Measurements from ENCODE around the gene MYO18A. TPM values are rescaled to one million over a fixed set of nuclear protein-coding genes. Genes with fewer than 3 reads are reported as not detected.

Gene MYO18A
- total and polyA plus RNA-seq, 11 donors, result 83.5 to 340 (median 300) TPM

GRCh38 chr17:29115435-29115834 is 64.8 kb downstream of the MYO18A start:
- Histone ChIP-seq H3K9me3 (no peaks in the 10 kb centered on the region), H3K4me3 (no peak overlapping the region), H3K27ac (no peak overlapping the region), H3K36me3 (peaks cover 0 to 90% (median 73%) of the 10 kb centered on the region in 9 donors), H3K27me3 (no peaks in the 10 kb centered on the region), H3K4me1 (peaks cover 15 to 49% (median 29%) of the 10 kb centered on the region in 12 donors)
- intact Hi-C loops (cut with DNase I), result loop anchor here in 2 of 10 donors (2.0 to 5.0 kb wide), 2 partner anchors 151 to 388 kb away; partner anchors contain the start of genes NEK8 (in 1 of the 2) and TLCD1 (in 1 of the 2)
- 88 to 92% (median 90%) methylated on average over 7 to 9 of the region's 9 CpGs for WGBS, 4 donors
- ATAC-seq (no peak), DNase-seq (no peak)
- TF ChIP-seq POLR2A (IDR thresholded peaks at IDR 0.05) (no peak), CTCF (IDR thresholded peaks at IDR 0.05) (no peak)

DNA sequence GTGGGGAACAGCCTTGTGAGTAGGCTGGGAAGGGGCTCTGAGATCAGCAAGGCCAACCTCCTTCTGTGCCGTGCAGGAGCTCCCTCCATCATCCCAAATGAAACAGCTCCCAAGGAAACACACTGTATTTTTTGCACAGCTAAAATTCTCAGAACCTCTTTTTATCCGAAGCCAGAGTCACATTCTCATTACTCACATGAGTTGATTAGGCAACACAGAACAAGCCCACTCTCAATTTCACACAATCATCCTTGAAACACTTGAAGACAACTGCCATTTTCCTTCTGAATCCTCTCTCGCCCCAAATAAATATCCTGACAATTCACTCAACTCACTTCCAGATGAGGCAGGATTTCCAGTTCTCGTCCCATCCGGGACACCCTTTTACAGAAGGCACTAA is 66.1 kb downstream of the MYO18A start:
- WGBS, 4 donors, result 83 to 90% (median 87%) methylated on average over 5 of the region's 5 CpGs
- ATAC-seq (no peak), DNase-seq (no peak)
- Histone ChIP-seq H3K4me1 (peaks cover 15 to 49% (median 29%) of the 10 kb centered on the region in 12 donors), H3K27ac (no peak overlapping the region), H3K9me3 (no peaks in the 10 kb centered on the region), H3K36me3 (peaks cover 0 to 90% (median 73%) of the 10 kb centered on the region in 9 donors), H3K4me3 (no peak overlapping the region), H3K27me3 (no peaks in the 10 kb centered on the region)
- intact Hi-C loops (cut with DNase I), result loop anchor here in 2 of 10 donors (2.0 to 5.0 kb wide), 2 partner anchors 37 to 149 kb away; no protein-coding TSS in a partner anchor
- TF ChIP-seq CTCF (IDR thresholded peaks at IDR 0.05), result no peak

DNA sequence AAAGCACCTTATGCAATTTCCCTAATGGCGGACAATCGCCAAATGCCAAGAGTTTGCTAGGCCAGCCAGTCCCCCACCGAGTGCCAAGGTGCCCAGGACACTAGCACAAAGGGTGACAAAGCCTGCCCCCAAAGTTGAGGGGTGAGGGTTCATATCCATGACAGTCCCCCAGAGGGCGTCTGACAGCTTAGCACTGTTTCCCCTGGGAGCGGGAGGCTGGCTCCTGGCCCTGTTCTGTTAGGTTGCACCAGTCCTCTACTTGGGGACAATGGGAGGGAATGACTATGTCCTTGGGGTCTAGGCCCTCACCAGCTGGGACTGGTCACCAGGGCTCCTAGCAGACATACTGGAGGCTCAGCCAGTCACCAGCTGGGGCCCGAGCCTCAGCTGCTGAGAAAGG is 66.9 kb downstream of the MYO18A start:
- Histone ChIP-seq H3K27me3 (no peaks in the 10 kb centered on the region), H3K4me3 (no peak overlapping the region), H3K9me3 (no peaks in the 10 kb centered on the region), H3K4me1 (peaks cover 15 to 55% (median 33%) of the 10 kb centered on the region in 12 donors), H3K36me3 (peaks cover 0 to 90% (median 72%) of the 10 kb centered on the region in 9 donors), H3K27ac (peak overlapping the region in 4 of 12 donors; percentile 33 to 58 (median 46))
- intact Hi-C loops (cut with DNase I), result loop anchor here in 4 of 10 donors (2.0 to 5.0 kb wide), 4 partner anchors 36 to 149 kb away; no protein-coding TSS in a partner anchor
- WGBS, 4 donors, result 78 to 100% (median 80%) methylated on average over 1 to 6 of the region's 6 CpGs
- TF ChIP-seq CTCF (IDR thresholded peaks at IDR 0.05) (no peak), POLR2A (IDR thresholded peaks at IDR 0.05) (no peak)
- DNase-seq (no peak), ATAC-seq (no peak)

- 24 to 37% (median 30%) methylated on average over 9 to 11 of the region's 11 CpGs for WGBS, 4 donors
- no peak for TF ChIP-seq CTCF (IDR thresholded peaks at IDR 0.05)
- no peak for TF ChIP-seq POLR2A (IDR thresholded peaks at IDR 0.05)
- H3K9me3 ChIP-seq, result no peaks in the 10 kb centered on the region
- H3K4me3 ChIP-seq, result no peak overlapping the region
- H3K27me3 ChIP-seq, result no peaks in the 10 kb centered on the region
- peak overlapping the region in 10 of 12 donors; percentile 17 to 59 (median 48) for H3K27ac ChIP-seq
- H3K36me3 ChIP-seq, result peaks cover 0 to 86% (median 72%) of the 10 kb centered on the region in 9 donors
- H3K4me1 ChIP-seq, result peaks cover 15 to 55% (median 37%) of the 10 kb centered on the region in 12 donors
- ATAC-seq, result peak in 2 of 4 donors; percentile 24
- peak in 4 of 5 donors; percentile 52 to 85 (median 67) for DNase-seq
- intact Hi-C loops (cut with DNase I), result loop anchor here in 6 of 10 donors (1.0 to 5.0 kb wide), 6 partner anchors 36 to 148 kb away; no protein-coding TSS in a partner anchor
These were observed 67.4 kb downstream of the MYO18A start for GRCh38 chr17:29112771-29113295.
